Right cardiac atrium (tissue), 5 donors: ENCODE results near the gene SLC25A13. TPM values are rescaled to one million over a fixed set of nuclear protein-coding genes. Genes with fewer than 3 reads are reported as not detected.

Source experiments
- ATAC-seq, 2 donors: fragments of 200-7000 bp; cut with Tn5 transposase; one replicate each; pipeline versions ENCODE4 v1.8.0 to v1.9.1; 2020; ENCODE audit warnings: moderate library complexity in 2 of 2, mild to moderate bottlenecking in 1 of 2
- DNase-seq, 3 donors: peaks; one replicate each; pipeline ENCODE4 v3.0.0-alpha.2; 2020
- H3K27ac ChIP-seq: one replicate; pipeline ENCODE4 v1.5.1; 2013; ENCODE audit warnings: mild to moderate bottlenecking, low read length, control low read depth, moderate library complexity
- H3K27me3 ChIP-seq: one replicate; pipeline ENCODE4 v1.6.1; 2013; ENCODE audit not compliant: control insufficient read depth, insufficient read depth
- H3K4me1 ChIP-seq: one replicate; pipeline ENCODE4 v1.6.1; 2013; ENCODE audit warnings: low read length; ENCODE audit not compliant: control insufficient read depth, insufficient read depth
- H3K4me3 ChIP-seq: one replicate; pipeline ENCODE4 v1.5.1; 2013; ENCODE audit warnings: low read length, control low read depth
- H3K9me3 ChIP-seq: one replicate; pipeline ENCODE4 v1.6.1; 2013; ENCODE audit warnings: low read length; ENCODE audit not compliant: control insufficient read depth
- WGBS: extraction: QIAGEN DNeasy Blood & Tissue Kit; methylation state at CpG from one replicate; pipeline ENCODE4 v1.1.7; 2013; 5-methylcytosine and 5-hydroxymethylcytosine counted together
- intact Hi-C, 4 donors: fragments of 100-400 bp; cut with DNase I; formaldehyde crosslinking; loops; one replicate each; pipeline versions ENCODE4 v1.11.0 to v1.14.0; 2022 to 2023
- polyA plus RNA-seq: library from polyadenylated mRNA; stranded (reverse); fragments of 200-250 nt; gene quantifications from one replicate; pipeline ENCODE4 v1.2.3, GENCODE V29; 2013
- total RNA-seq, 4 donors: library from RNA; stranded (reverse); fragmentation: NEBNext Ultra II Directional; extraction: Animal tissue kit (Norgen Biotek cat#: 25700); gene quantifications; one replicate each; pipeline ENCODE4 v1.2.1, GENCODE V29; 2021
- donor health status: healthy with polysubstance abuse.
- donor health status: DM: no; HTN: yes; CAD: no.
- donor health status: DM: no; HTN: no; CAD: no.
- donor health status: DM: no; HTN: yes; CAD: no; lungs with severe emphysema.
- donor health status: DM: yes; HTN: yes; CAD: no.

Gene SLC25A13
- total and polyA plus RNA-seq, 5 donors, result 4.5 to 23.3 (median 12.1) TPM

DNA sequence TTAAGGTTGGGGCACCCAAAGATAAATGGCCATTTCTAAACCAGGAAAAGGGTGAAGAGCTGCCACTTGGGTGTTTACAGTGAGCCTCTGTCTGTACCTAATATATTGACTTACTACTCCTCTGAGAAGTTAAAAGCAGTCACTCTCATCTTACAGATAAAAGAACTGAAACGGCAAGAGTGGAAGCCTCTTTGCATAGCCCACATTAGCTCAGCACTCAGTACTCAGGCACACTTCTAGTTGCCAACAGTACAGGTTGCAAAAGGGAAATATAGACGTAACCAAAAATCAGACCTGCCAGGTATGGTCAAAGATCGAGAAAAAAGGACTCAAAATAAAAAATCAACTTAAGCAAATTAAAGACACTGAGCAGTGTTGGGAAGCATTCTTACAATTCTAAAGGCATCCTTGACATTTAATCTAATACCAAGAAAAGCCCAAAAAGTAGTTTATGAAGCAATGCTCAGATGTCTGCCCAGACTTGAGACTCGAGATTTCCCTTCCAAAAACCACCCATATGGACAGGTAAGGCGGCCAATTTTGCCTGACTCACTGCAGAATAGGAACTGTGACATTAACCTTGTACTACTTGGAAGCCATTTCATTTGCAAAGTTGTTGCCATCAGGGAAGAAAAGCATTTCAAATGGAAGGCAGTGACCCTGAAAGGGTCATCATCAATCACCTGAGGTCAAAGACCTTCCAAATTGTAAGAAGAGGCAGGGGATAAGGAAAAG lies 139.3 kb downstream of the SLC25A13 start:
- no peaks in the 10 kb centered on the region for H3K9me3 ChIP-seq
- WGBS, result 83% methylated on average over 5 of the region's 5 CpGs
- H3K4me3 ChIP-seq, result no peak overlapping the region
- DNase-seq (no peak), ATAC-seq (no peak)
- intact Hi-C loops, result no loop called here
- H3K27me3 ChIP-seq, result no peaks in the 10 kb centered on the region
- H3K4me1 ChIP-seq, result no peaks in the 10 kb centered on the region
- no peak overlapping the region for H3K27ac ChIP-seq

DNA sequence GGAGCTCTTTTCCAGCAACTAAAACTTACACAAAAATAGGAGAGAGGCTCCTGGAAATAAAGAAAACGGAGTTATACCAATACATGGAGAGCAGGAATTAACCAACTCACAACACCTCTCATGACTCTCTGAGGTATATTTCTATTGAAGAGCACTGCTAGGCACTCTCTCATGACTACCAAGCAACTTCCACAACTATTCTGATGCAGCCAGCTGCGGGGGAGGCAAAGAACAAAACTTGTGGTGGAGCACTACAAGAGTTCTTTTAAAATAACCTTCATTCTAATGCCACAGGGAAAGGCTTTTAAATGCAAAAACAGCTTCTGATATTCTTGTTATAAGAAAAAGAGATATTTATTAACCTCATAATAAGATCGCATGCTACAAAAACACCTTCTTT lies 140.7 kb downstream of the SLC25A13 start:
- Histone ChIP-seq H3K9me3 (no peaks in the 10 kb centered on the region), H3K4me1 (no peaks in the 10 kb centered on the region), H3K27me3 (no peaks in the 10 kb centered on the region), H3K27ac (no peak overlapping the region), H3K4me3 (no peak overlapping the region)
- DNase-seq (no peak), ATAC-seq (no peak)
- 91% methylated on average over 3 of the region's 3 CpGs for WGBS
- intact Hi-C loops, result no loop called here

DNA sequence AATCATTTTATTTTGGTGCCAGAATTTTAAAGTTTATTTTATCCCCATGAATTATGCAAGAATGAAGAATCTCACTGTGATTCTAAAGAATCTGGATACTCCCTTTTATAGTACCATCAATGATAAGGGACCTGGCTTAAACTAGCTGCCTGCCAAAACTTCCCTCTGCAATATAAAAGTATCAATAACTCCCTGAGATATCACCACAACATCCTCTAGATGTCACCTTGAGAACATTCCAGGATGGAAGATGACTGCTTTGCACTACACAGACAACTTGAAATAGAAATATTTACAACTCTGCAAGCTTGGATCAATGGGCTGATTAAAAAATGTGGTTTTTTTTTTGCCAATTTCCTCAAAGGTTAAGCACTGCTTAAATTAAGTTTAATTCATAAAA lies 142.1 kb downstream of the SLC25A13 start:
- DNase-seq, result no peak
- Histone ChIP-seq H3K4me3 (no peak overlapping the region), H3K4me1 (no peaks in the 10 kb centered on the region), H3K9me3 (no peaks in the 10 kb centered on the region), H3K27me3 (no peaks in the 10 kb centered on the region), H3K27ac (no peak overlapping the region)
- intact Hi-C loops, result no loop called here
- ATAC-seq, result no peak

DNA sequence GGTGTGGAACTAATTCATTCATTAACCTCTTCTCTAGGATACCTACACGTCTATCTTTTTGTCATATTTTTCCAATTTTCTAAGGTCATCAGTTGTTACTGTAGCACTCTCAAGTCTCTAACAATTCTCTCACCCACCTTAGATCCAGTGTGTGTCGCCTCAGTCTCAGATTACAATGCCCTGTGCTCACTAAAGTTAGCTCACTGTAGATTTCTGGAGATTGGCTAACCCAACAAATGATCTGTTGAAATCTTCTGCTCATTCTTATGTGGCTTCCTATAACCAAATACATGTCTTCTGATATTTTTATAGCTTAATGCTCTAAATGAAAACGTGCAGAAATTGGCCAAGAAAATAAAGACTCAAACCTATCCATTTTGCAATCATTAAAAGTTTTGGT lies 142.6 kb downstream of the SLC25A13 start:
- intact Hi-C loops, result no loop called here
- WGBS, result 81% methylated on average over 3 of the region's 3 CpGs

DNA sequence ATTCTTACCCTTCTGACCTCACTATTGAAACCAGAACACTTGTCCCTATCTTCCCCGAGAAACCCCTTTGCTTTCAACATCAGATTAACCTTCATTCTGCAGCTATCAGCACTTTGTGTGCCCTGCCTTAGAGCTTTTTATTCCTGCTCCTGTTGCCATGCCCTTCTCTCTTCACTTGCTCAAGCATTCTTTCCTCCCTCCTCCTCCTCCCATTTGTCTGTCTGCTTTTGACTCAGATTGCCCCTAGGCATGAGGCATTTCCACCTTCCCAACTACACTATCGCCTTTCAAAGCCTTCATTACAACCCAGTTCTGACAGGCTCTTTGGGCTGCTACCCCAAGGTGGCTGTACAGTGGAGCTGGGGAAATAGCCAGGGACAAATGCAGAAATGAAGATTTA lies 143.3 kb downstream of the SLC25A13 start:
- intact Hi-C loops, result no loop called here
- H3K4me1 ChIP-seq, result no peaks in the 10 kb centered on the region
- DNase-seq (no peak), ATAC-seq (no peak)
- 81% methylated on average over 2 of the region's 2 CpGs for WGBS
- H3K4me3 ChIP-seq, result no peak overlapping the region
- H3K27me3 ChIP-seq, result no peaks in the 10 kb centered on the region
- H3K27ac ChIP-seq, result no peak overlapping the region
- H3K9me3 ChIP-seq, result no peaks in the 10 kb centered on the region

More for the DNA sequence above, 142.6 kb downstream of the SLC25A13 start:
- Histone ChIP-seq H3K4me3 (no peak overlapping the region), H3K27ac (no peak overlapping the region), H3K9me3 (no peaks in the 10 kb centered on the region), H3K4me1 (no peaks in the 10 kb centered on the region), H3K27me3 (no peaks in the 10 kb centered on the region)
- ATAC-seq, result no peak
- DNase-seq, result no peak

DNA sequence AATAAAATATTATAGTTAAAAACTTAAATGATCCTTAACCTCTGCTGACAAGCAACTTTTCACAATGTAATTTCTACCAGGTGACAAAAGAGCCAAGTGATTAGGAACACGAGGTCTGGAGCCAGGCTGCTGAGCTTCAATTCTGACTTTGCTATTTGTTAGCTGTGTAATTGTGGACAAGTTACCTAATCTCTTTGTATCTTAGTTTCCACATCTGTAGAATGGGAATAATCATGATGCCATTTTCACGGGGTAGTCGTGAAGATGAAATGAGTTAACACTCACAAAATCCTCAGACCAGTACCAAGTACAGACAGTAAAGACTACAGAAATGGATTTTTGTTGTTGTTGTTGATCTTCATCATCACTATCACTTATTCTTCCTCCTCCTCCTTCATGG lies 144.5 kb downstream of the SLC25A13 start:
- Histone ChIP-seq H3K27me3 (no peaks in the 10 kb centered on the region), H3K9me3 (no peaks in the 10 kb centered on the region), H3K4me3 (no peak overlapping the region), H3K4me1 (no peaks in the 10 kb centered on the region), H3K27ac (no peak overlapping the region)
- ATAC-seq (no peak), DNase-seq (no peak)
- intact Hi-C loops, result no loop called here
- 90% methylated on average over 3 of the region's 3 CpGs for WGBS

DNA sequence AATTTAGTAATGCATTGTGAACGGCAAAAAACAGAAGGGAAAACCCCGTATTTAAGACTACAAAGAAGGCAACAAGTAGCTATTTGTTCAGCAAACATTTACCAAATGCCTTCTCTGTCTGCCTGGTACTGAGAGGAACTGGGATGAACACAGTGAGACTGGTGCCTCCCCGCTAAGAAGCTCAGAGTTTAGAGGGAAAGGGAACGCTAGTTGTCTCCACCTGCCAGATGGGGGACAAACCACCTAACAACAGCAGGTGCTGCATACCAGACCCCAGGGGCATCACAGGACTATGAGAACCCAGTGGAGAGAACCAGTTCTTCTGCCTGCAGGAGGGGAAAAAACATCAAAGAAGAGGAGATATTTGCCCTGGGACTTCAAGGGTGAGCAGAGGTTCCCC lies 147.1 kb downstream of the SLC25A13 start:
- H3K9me3 ChIP-seq, result no peaks in the 10 kb centered on the region
- ATAC-seq (no peak), DNase-seq (no peak)
- H3K27ac ChIP-seq, result no peak overlapping the region
- no peaks in the 10 kb centered on the region for H3K27me3 ChIP-seq
- intact Hi-C loops, result no loop called here
- H3K4me3 ChIP-seq, result no peak overlapping the region
- H3K4me1 ChIP-seq, result no peaks in the 10 kb centered on the region
- 91% methylated on average over 4 of the region's 4 CpGs for WGBS

DNA sequence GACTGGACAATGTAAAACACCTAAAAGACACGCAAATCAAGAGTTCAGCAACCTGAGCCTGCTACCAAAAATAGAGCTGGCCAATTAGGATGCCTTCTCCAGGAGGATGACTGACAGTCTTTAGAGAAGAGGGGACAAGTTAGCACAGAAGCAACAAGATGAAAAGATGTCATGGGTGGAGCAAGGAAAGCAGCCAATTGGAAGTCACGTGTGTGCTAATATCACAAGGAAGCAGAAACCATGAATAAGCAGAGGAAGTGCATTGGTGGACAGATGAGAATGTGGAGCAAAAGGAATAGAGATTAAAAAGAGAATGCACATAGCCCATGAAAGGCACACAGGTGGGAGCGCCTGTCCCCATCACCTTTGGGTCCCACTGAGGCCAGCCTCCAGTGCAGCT lies 148.1 kb downstream of the SLC25A13 start:
- Histone ChIP-seq H3K27me3 (no peaks in the 10 kb centered on the region), H3K4me3 (no peak overlapping the region), H3K4me1 (no peaks in the 10 kb centered on the region), H3K27ac (no peak overlapping the region), H3K9me3 (no peaks in the 10 kb centered on the region)
- no peak for DNase-seq
- intact Hi-C loops, result no loop called here
- WGBS, result 91% methylated on average over 3 of the region's 3 CpGs
- no peak for ATAC-seq

DNA sequence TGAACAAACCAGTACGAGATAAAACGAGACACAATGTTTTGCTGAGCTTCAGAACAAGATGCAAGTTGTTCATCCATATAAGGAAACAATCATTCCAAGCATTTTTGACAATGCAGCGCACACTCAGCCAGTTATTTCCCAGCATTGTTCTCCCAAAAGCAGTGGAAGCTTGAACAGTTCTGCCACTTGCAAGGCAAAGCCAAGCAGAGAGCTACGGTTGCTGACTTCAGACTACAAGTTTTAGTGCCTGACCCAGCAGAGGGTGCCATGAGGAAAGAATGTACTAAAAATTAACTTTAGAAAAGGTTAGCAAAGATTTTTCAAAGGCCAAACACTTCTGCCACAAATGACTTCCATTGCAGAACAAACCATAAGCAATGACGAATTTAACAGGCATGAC lies 152.5 kb downstream of the SLC25A13 start:
- DNase-seq (no peak), ATAC-seq (no peak)
- intact Hi-C loops, result no loop called here
- Histone ChIP-seq H3K27ac (no peak overlapping the region), H3K27me3 (no peaks in the 10 kb centered on the region), H3K4me1 (no peaks in the 10 kb centered on the region), H3K4me3 (no peak overlapping the region), H3K9me3 (no peaks in the 10 kb centered on the region)
- 66% methylated on average over 5 of the region's 5 CpGs for WGBS

DNA sequence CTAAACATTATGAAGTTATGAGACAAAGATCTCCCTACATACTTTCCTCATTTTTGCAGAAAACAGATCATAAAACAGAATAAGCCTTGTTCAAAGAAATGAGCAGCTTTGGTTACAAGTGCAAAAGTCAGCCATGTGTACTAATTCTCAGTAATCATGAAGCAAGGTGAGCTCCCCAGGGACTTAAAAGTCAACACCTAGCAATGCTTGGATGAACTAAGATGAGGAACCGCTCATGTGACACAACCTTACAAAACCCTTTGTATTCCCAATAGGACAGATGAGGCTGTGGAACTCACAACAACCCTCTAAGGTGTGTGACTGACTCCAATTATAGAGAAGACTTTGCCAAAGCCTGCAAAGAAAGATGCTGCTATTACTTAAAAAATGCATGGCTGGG lies 154.5 kb downstream of the SLC25A13 start:
- DNase-seq, result no peak
- H3K9me3 ChIP-seq, result no peaks in the 10 kb centered on the region
- H3K27ac ChIP-seq, result no peak overlapping the region
- intact Hi-C loops, result no loop called here
- no peaks in the 10 kb centered on the region for H3K4me1 ChIP-seq
- WGBS, result 97% methylated on average over 1 of the region's 1 CpG
- ATAC-seq, result no peak
- no peaks in the 10 kb centered on the region for H3K27me3 ChIP-seq
- H3K4me3 ChIP-seq, result no peak overlapping the region

DNA sequence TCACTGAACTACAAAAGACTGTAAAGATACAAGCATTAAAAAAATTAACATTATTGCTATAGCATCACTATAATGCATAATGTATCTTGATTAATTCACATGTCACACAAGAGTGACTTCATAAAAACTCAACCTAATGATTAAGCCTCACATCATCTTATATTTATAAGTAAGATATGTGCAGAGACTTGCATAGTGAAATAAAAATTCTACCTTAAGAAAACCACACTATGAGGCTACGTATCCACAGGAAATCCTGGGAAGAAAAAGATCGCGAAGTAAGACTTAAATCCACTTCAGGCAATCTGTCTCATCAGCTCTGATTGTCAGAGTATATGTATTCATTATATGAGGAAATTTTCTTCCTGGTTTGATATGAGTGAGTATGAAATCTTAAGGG lies 160.0 kb downstream of the SLC25A13 start:
- Histone ChIP-seq H3K27me3 (no peaks in the 10 kb centered on the region), H3K27ac (no peak overlapping the region), H3K4me1 (peaks cover 1% of the 10 kb centered on the region), H3K4me3 (no peak overlapping the region), H3K9me3 (no peaks in the 10 kb centered on the region)
- ATAC-seq, result no peak
- DNase-seq, result no peak
- intact Hi-C loops, result no loop called here
- 93% methylated on average over 3 of the region's 3 CpGs for WGBS

DNA sequence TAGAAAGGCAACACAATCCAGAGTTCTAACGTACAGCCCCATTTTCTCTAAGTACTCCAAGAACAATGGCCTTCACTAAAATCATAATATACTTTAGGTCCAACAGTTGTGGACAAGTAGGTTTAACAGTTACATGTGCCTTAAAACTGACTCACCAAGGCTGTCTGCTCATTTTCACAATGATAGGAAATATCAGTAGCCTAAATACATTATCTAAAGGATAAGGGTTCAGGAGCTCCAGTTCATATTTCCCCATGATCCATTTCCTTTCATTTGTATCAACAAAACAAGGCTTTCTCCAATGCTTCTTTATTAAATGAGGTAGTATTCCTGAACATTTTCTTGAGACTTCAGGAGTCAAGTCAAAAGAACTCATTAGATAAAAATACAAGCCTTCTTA lies 164.0 kb downstream of the SLC25A13 start:
- no peak overlapping the region for H3K27ac ChIP-seq
- intact Hi-C loops, result no loop called here
- no peak overlapping the region for H3K4me3 ChIP-seq
- H3K27me3 ChIP-seq, result no peaks in the 10 kb centered on the region
- ATAC-seq (no peak), DNase-seq (no peak)
- 97% methylated on average over 1 of the region's 1 CpG for WGBS
- H3K9me3 ChIP-seq, result no peaks in the 10 kb centered on the region
- H3K4me1 ChIP-seq, result peaks cover 1% of the 10 kb centered on the region
